GM12878 (cell line): ENCODE measurements around the gene PARP6. TPM values are rescaled to one million over a fixed set of nuclear protein-coding genes. Genes with fewer than 3 reads are reported as not detected.

Source experiments
- ATAC-seq: fragments of 200-7000 bp; cut with Tn5 transposase; 3 replicates; pipeline ENCODE4 v1.9.1; 2020; ENCODE audit warnings: mild to moderate bottlenecking, moderate library complexity
- BruUV-seq: library from RNA; stranded (reverse); fragments of 400-500 nt; replicated peaks from 2 replicates; lab custom pipeline; 2021; lab: Mats Ljungman, UMichigan
- CTCF ChIA-PET: fragments of 300-600 bp; sonication (Branson Sonifier 250); formaldehyde crosslinking; extraction: SDS; loops from one replicate; lab custom pipeline; 2021; ENCODE audit warnings: inconsistent platforms; lab: Yijun Ruan, JAX
- POLR2A ChIA-PET: fragments of 350-600 bp; formaldehyde crosslinking; extraction: SDS; loops from one replicate; lab custom pipeline; 2021; ENCODE audit warnings: inconsistent platforms; lab: Charles Lee
- RAD21 ChIA-PET: fragments of 300-600 bp; sonication (Branson Sonifier 250); formaldehyde crosslinking; loops from one replicate; lab custom pipeline; 2023; ENCODE audit warnings: antibody characterized with exemption; ENCODE audit not compliant: unreplicated experiment; lab: Charles Lee
- SMC1A ChIA-PET: fragments of 300-600 bp; sonication (Branson Sonifier 250); formaldehyde crosslinking; loops from one replicate; lab custom pipeline; 2023; ENCODE audit not compliant: unreplicated experiment, uncharacterized antibody; lab: Charles Lee
- DNase-seq: peaks from one replicate; pipeline ENCODE4 v3.0.0-alpha.2; 2011; ENCODE audit warnings: low read depth, low spot score
- FAIRE-seq: peaks from 3 replicates; lab custom pipeline; 2011; peaks lifted over from hg19 to GRCh38; lab: Jason Lieb, UNC
- H2AFZ ChIP-seq: 2 replicates; pipeline ENCODE4 v1.6.0; 2011; ENCODE audit warnings: low read depth, low read length, control low read depth; ENCODE audit not compliant: control insufficient read depth
- H3K27ac ChIP-seq: 2 replicates; pipeline ENCODE4 v1.5.1; 2011; ENCODE audit warnings: control low read depth; ENCODE audit not compliant: control insufficient read depth, insufficient read depth
- H3K27me3 ChIP-seq, 2 experiments: replicated peaks in 1 of 2; 2 replicates each; pipeline versions ENCODE4 v1.6.0 to v1.6.1; 2011; ENCODE audit warnings: low read length in 1 of 2; ENCODE audit not compliant: control insufficient read depth in 2 of 2, insufficient read depth in 2 of 2
- H3K36me3 ChIP-seq, 2 experiments: 2 replicates each; pipeline ENCODE4 v1.5.1; 2011; ENCODE audit warnings: low read length in 1 of 2; ENCODE audit not compliant: control insufficient read depth in 2 of 2, insufficient read depth in 2 of 2
- H3K4me1 ChIP-seq: 2 replicates; pipeline ENCODE4 v1.6.1; 2011; ENCODE audit warnings: mild to moderate bottlenecking, low read length, moderate library complexity, mixed read lengths; ENCODE audit not compliant: control insufficient read depth, insufficient read depth
- H3K4me2 ChIP-seq: 2 replicates; pipeline ENCODE4 v1.6.0; 2011; ENCODE audit warnings: control low read depth; ENCODE audit not compliant: control insufficient read depth, insufficient read depth
- H3K4me3 ChIP-seq: fragments of 200-600 bp; sonication (generic); 2 replicates; pipeline ENCODE4 v1.5.1; 2016
- H3K79me2 ChIP-seq: 2 replicates; pipeline ENCODE4 v1.6.0; 2011; ENCODE audit warnings: low read length; ENCODE audit not compliant: control insufficient read depth, insufficient read depth
- H3K9ac ChIP-seq: 2 replicates; pipeline ENCODE4 v1.8.0; 2011; ENCODE audit warnings: low read length, control low read depth, mixed read lengths; ENCODE audit not compliant: control insufficient read depth, insufficient read depth
- H3K9me3 ChIP-seq: replicated peaks from 3 replicates; pipeline ENCODE4 v1.5.1; 2011; ENCODE audit warnings: mild to moderate bottlenecking, low read length; ENCODE audit not compliant: control insufficient read depth, insufficient read depth
- H4K20me1 ChIP-seq: 2 replicates; pipeline ENCODE4 v1.6.0; 2011; ENCODE audit not compliant: control insufficient read depth, insufficient read depth
- BCL11A ChIP-seq: IDR thresholded peaks from 2 replicates; pipeline ENCODE4 v1.6.1; 2011; ENCODE audit warnings: low read depth, low read length
- CBFB ChIP-seq: IDR thresholded peaks from 2 replicates; pipeline ENCODE4 v1.6.1; 2016; ENCODE audit warnings: antibody characterized with exemption, low read depth
- CBX3 ChIP-seq: fragments of 200-600 bp; sonication (generic); IDR thresholded peaks from 2 replicates; pipeline ENCODE4 v1.6.1; 2016; ENCODE audit warnings: low read depth, borderline replicate concordance
- ESRRA ChIP-seq: IDR thresholded peaks from 2 replicates; pipeline ENCODE4 v1.6.1; 2012; ENCODE audit warnings: mild to moderate bottlenecking, low read length, improper control_type of control experiment
- ETV6 ChIP-seq, 2 experiments: fragments of 450-650 bp in 1 of 2; IDR thresholded peaks in 1 of 2; conservative IDR thresholded peaks in 1 of 2; 2 replicates each; pipeline ENCODE4 v1.6.1; 2014; ENCODE audit warnings: antibody characterized with exemption in 1 of 2, borderline replicate concordance in 1 of 2, low read depth in 1 of 2, mild to moderate bottlenecking in 1 of 2, moderate library complexity in 1 of 2
- FOXK2 ChIP-seq: fragments of 450-650 bp; IDR thresholded peaks from 2 replicates; pipeline ENCODE4 v1.6.1; 2017; ENCODE audit warnings: mild to moderate bottlenecking, moderate library complexity
- HCFC1 ChIP-seq: fragments of 150-350 bp; IDR thresholded peaks from 2 replicates; pipeline ENCODE4 v1.6.1; 2014; ENCODE audit warnings: low read length
- HDGF ChIP-seq: fragments of 450-650 bp; IDR thresholded peaks from 2 replicates; pipeline ENCODE4 v1.6.1; 2016; ENCODE audit warnings: antibody characterized with exemption
- KDM1A ChIP-seq: fragments of 200-600 bp; sonication (generic); IDR thresholded peaks from 2 replicates; pipeline ENCODE4 v1.6.1; 2016; ENCODE audit warnings: borderline replicate concordance
- PAX8 ChIP-seq: fragments of 450-650 bp; IDR thresholded peaks from 2 replicates; pipeline ENCODE4 v1.6.1; 2017; ENCODE audit warnings: mild to moderate bottlenecking, moderate library complexity
- PBX3 ChIP-seq: IDR thresholded peaks from 2 replicates; pipeline ENCODE4 v1.6.1; 2011; ENCODE audit warnings: mild to moderate bottlenecking, low read depth, low read length, moderate library complexity; ENCODE audit not compliant: insufficient replicate concordance
- SMAD1 ChIP-seq: fragments of 450-650 bp; IDR thresholded peaks from 2 replicates; pipeline ENCODE4 v1.6.1; 2018; ENCODE audit warnings: mild to moderate bottlenecking, low read depth; ENCODE audit not compliant: partially characterized antibody
- SREBF2 ChIP-seq: IDR thresholded peaks from 2 replicates; pipeline ENCODE4 v1.6.1; 2012; ENCODE audit warnings: mild to moderate bottlenecking, low read length
- STAT3 ChIP-seq: IDR thresholded peaks from 2 replicates; pipeline ENCODE4 v1.6.1; 2011; ENCODE audit warnings: low read depth, low read length, improper control_type of control experiment
- ZBED1 ChIP-seq: IDR thresholded peaks from 2 replicates; pipeline ENCODE4 v1.6.1; 2016; ENCODE audit warnings: borderline replicate concordance
- ZBTB4 ChIP-seq: fragments of 450-650 bp; formaldehyde crosslinking; IDR thresholded peaks from 2 replicates; pipeline ENCODE4 v1.4.0; 2022; ENCODE audit warnings: mild to moderate bottlenecking, moderate library complexity
- ZNF24 ChIP-seq: fragments of 450-650 bp; IDR thresholded peaks from 2 replicates; pipeline ENCODE4 v1.6.1; 2017; ENCODE audit warnings: antibody characterized with exemption, mild to moderate bottlenecking
- WGBS: methylation state at CpG from one replicate; pipeline ENCODE4 v1.1.6; 2016; ENCODE audit warnings: low lambda C conversion rate; ENCODE audit not compliant: insufficient replicate concordance, insufficient coverage; ENCODE audit errors: missing lambda C conversion rate; 5-methylcytosine and 5-hydroxymethylcytosine counted together
- in situ Hi-C: fragments of 300-500 bp; cut with MboI; formaldehyde crosslinking; loops from 9 replicates; pipeline ENCODE4 v1.14.3; 2018; ENCODE audit warnings: mixed read lengths
- intact Hi-C: fragments of 100-400 bp; cut with micrococcal nuclease; formaldehyde crosslinking; loops from one replicate; pipeline ENCODE4 v1.14.2; 2022; ENCODE audit not compliant: unreplicated experiment
- polyA plus RNA-seq, 11 experiments: library from polyadenylated mRNA; depleted of rRNA in 4 of 11; unstranded in 6 of 11; stranded (reverse) in 5 of 11; fragments of >200 nt; fragmentation: Nextera tagmentation in 4 of 11; fragmentation: Illumina TruSeq in 1 of 11; extraction: Ambion mirVana in 4 of 11; extraction: Trizol in 1 of 11; gene quantifications; 1 replicate in 1 of 11; 2 replicates in 10 of 11; pipeline versions ENCODE4 v1.2.1 to v1.2.3, GENCODE V29; 2011 to 2016; ENCODE audit warnings: inconsistent platforms in 2 of 11, missing spikeins in 2 of 11, low read depth in 1 of 11
- total RNA-seq, 4 experiments: library from RNA; depleted of rRNA in 3 of 4; stranded (reverse); fragments of >200 nt in 3 of 4; fragmentation: Illumina TruSeq in 1 of 4; extraction: Trizol in 1 of 4; gene quantifications; 2 replicates each; pipeline versions ENCODE4 v1.2.1 to v1.2.3, GENCODE V29; 2013 to 2021

PARP6 gene
- total and polyA plus RNA-seq, 10 of the 15 experiments (the other 5 are each of a cell fraction or from before 2014, with no cell fraction given) = 14.3 to 73.5 (median 26.9) TPM

- TF ChIP-seq CBX3 = no peak
- no peak for TF ChIP-seq ZNF24
- no peak for TF ChIP-seq BCL11A
- TF ChIP-seq ZBTB4 (CRISPR knock-in tag) = no peak
- no peak for TF ChIP-seq STAT3
Measured at GRCh38 chr15:72239652-72240051, 32.7 kb downstream of the PARP6 start (continued).

- FAIRE-seq (no peak), DNase-seq (no peak), ATAC-seq (no peak)
- H4K20me1 ChIP-seq = no peaks in the 10 kb centered on the region
- no peaks in the 10 kb centered on the region for H3K9me3 ChIP-seq
- intact Hi-C loops = no loop called here
- H3K27ac ChIP-seq = no peak overlapping the region
- H3K4me3 ChIP-seq = no peak overlapping the region
- ChIA-PET CTCF (interaction anchor here (2.7 kb wide), 1 partner anchor 11 kb away, joined by 12 read pairs; no protein-coding TSS in a partner anchor), RAD21 (interaction anchor here (1.2 kb wide), 1 partner anchor 11 kb away, joined by 6 read pairs; no protein-coding TSS in a partner anchor), POLR2A (interaction anchor here (0.6 kb wide), 2 partner anchors 14 to 127 kb away, joined by 3 read pairs; no protein-coding TSS in a partner anchor), SMC1A (interaction anchor here (0.6 to 1.5 kb wide), 3 partner anchors 12 to 36 kb away, joined by 3 read pairs; no protein-coding TSS in a partner anchor)
- H3K79me2 ChIP-seq = no peaks in the 10 kb centered on the region; the same call in 1 of the 2 replicates
- H3K9ac ChIP-seq = no peak overlapping the region
- TF ChIP-seq FOXK2 (no peak), PBX3 (no peak), PAX8 (no peak), CBFB (no peak), BCL11A (no peak), ESRRA (no peak), ETV6 (conservative IDR thresholded peaks at IDR 0.05 in 1 of 2, IDR thresholded peaks at IDR 0.05 in 1 of 2; ENCODE audit: borderline replicate concordance in 1 of 2, low read depth in 1 of 2) (no peak), HDGF (no peak), ZBED1 (no peak), SMAD1 (no peak), KDM1A (no peak), SREBF2 (no peak), HCFC1 (no peak)
- H2AFZ ChIP-seq = no peak overlapping the region
- H3K36me3 ChIP-seq = peaks cover 6 to 12% of the 10 kb centered on the region in 2 experiments
- WGBS = 95% methylated on average over 3 of the region's 3 CpGs
- no TSS peak for BruUV-seq
- in situ Hi-C loops = no loop called here
- peaks cover 8% of the 10 kb centered on the region; the same call in 1 of the 2 replicates for H3K4me1 ChIP-seq
- no peak overlapping the region for H3K4me2 ChIP-seq
- H3K27me3 ChIP-seq = no peaks in the 10 kb centered on the region
Measured at GRCh38 chr15:72238586-72238985, 33.8 kb downstream of the PARP6 start.
